ENCODE data around the gene GRK1. TPM values are rescaled to one million over a fixed set of nuclear protein-coding genes. Genes with fewer than 3 reads are reported as not detected.

The GRK1 gene
- total RNA-seq, 2 experiments from 2014 or later = not detected

DNA sequence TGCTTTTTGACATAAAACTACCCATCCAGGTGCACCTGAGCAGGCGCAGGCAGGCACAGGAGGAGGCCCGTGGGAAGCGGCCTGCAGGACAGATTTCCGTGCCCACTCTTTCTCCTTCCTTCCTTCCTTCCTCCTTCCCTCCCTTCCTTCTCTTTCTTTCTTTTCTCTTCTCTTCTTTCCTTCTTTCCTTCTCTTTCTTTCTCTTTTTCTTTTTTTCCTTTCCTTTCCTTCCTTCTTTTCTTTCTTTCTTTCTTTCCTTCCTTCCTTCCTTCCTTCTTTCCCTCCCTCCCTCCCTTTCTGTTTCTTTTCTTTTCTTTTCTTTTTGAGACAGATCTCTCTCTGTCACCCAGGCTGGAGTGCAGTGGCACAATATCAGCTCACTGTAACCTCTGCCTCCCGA, 70.8 kb downstream of the GRK1 start:
- DNase-seq (no peak), ATAC-seq (ENCODE audit: poor library complexity) (no peak)
- no peak overlapping the region for H3K27ac Mint-ChIP-seq
- H3K4me3 ChIP-seq (ENCODE audit: low read length) = no peak overlapping the region
- peaks cover 25% of the 10 kb centered on the region for H3K27me3 Mint-ChIP-seq
- TF ChIP-seq, protein P1, sequence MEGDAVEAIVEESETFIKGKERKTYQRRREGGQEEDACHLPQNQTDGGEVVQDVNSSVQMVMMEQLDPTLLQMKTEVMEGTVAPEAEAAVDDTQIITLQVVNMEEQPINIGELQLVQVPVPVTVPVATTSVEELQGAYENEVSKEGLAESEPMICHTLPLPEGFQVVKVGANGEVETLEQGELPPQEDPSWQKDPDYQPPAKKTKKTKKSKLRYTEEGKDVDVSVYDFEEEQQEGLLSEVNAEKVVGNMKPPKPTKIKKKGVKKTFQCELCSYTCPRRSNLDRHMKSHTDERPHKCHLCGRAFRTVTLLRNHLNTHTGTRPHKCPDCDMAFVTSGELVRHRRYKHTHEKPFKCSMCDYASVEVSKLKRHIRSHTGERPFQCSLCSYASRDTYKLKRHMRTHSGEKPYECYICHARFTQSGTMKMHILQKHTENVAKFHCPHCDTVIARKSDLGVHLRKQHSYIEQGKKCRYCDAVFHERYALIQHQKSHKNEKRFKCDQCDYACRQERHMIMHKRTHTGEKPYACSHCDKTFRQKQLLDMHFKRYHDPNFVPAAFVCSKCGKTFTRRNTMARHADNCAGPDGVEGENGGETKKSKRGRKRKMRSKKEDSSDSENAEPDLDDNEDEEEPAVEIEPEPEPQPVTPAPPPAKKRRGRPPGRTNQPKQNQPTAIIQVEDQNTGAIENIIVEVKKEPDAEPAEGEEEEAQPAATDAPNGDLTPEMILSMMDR (IDR thresholded peaks at IDR 0.05) = no peak
- H3K9me3 Mint-ChIP-seq = no peaks in the 10 kb centered on the region
- POLR2A ChIA-PET = no interaction called here
- no peaks in the 10 kb centered on the region for H3K36me3 ChIP-seq (ENCODE audit: insufficient read depth, low read length)
- H3K4me1 ChIP-seq (ENCODE audit: insufficient read depth, low read length) = peaks cover 27% of the 10 kb centered on the region
- H3K9me3 ChIP-seq (ENCODE audit: control insufficient read depth in 1 of 2, insufficient read depth in 1 of 2, low read length in 2 of 2) = peaks cover 0 to 26% of the 10 kb centered on the region in 2 experiments
- CTCF ChIA-PET = no interaction called here
- peaks cover 23% of the 10 kb centered on the region for H3K4me1 Mint-ChIP-seq (ENCODE audit: low read depth)
- intact Hi-C loops (cut with DNase I, micrococcal nuclease) = no loop called here
- H3K27me3 ChIP-seq (ENCODE audit: control insufficient read depth in 1 of 2, insufficient read depth in 2 of 2, low read length in 2 of 2) = peaks cover 6 to 26% of the 10 kb centered on the region in 2 experiments
- no peak overlapping the region for H3K4me3 Mint-ChIP-seq
- H3K27ac ChIP-seq (ENCODE audit: low read depth in 1 of 2, low read length in 2 of 2) = no peak overlapping the region
- H3K36me3 Mint-ChIP-seq (ENCODE audit: low read depth) = no peaks in the 10 kb centered on the region

DNA sequence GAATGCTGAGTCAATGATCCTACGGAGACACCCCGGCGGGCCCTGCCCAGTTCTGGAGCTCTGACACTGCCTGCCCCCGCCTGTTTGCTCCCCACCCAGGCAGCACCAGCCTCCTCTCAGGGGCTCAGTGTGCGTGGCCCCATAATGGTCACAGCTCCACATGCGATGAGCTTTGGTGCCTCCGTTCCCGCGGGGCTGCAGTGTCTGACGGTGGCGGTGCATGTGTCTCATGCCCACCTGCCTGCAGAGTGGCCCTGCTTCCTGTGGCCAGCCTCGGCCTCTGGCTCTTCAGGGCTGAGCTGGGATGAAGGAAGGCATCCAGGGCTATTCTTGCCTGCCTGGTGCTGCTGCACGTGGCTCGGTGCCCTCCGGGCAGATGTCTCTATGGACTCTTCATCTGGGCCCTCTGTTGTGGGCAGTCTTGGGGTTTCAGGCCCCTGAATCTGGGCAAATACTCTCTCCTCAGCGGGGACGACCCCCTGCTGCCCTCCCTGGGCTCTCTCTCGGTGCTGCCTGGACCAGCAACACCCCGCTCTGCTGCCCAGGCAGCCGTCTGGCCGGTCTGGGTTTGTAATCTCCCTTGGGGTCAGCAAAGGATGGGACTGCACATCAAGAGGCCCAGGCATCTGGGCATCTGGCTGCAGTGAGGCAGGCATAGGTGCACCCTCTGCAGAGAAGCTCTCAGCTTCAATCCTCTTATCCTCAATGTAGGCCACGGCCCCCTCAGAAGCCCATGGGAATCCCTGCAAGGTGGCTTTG, 72.7 kb downstream of the GRK1 start:
- Histone ChIP-seq H3K27ac (ENCODE audit: low read depth in 1 of 2, low read length in 2 of 2) (no peak overlapping the region), H3K9me3 (ENCODE audit: control insufficient read depth in 1 of 2, insufficient read depth in 1 of 2, low read length in 2 of 2) (peaks cover 0 to 16% of the 10 kb centered on the region in 2 experiments), H3K36me3 (ENCODE audit: insufficient read depth, low read length) (no peaks in the 10 kb centered on the region), H3K27me3 (ENCODE audit: control insufficient read depth in 1 of 2, insufficient read depth in 2 of 2, low read length in 2 of 2) (peaks cover 12 to 29% of the 10 kb centered on the region in 2 experiments), H3K4me1 (ENCODE audit: insufficient read depth, low read length) (peaks cover 30% of the 10 kb centered on the region), H3K4me3 (ENCODE audit: low read length) (no peak overlapping the region)
- ATAC-seq (ENCODE audit: poor library complexity) (no peak), DNase-seq (no peak)
- intact Hi-C loops (cut with DNase I, micrococcal nuclease) = no loop called here
- TF ChIP-seq, protein P1 (IDR thresholded peaks at IDR 0.05) = no peak
- no peak overlapping the region for H3K4me3 Mint-ChIP-seq
- H3K36me3 Mint-ChIP-seq (ENCODE audit: low read depth) = no peaks in the 10 kb centered on the region
- ChIA-PET CTCF (no interaction called here), POLR2A (no interaction called here)
- peaks cover 27% of the 10 kb centered on the region for H3K27me3 Mint-ChIP-seq
- peaks cover 23% of the 10 kb centered on the region for H3K4me1 Mint-ChIP-seq (ENCODE audit: low read depth)
- H3K9me3 Mint-ChIP-seq = no peaks in the 10 kb centered on the region
- no peak overlapping the region for H3K27ac Mint-ChIP-seq

GRCh38 chr13:113740286-113740556, 73.2 kb downstream of the GRK1 start:
- Mint-ChIP-seq H3K27ac (no peak overlapping the region), H3K4me3 (no peak overlapping the region), H3K27me3 (peaks cover 31% of the 10 kb centered on the region), H3K4me1 (ENCODE audit: low read depth) (peaks cover 23% of the 10 kb centered on the region), H3K9me3 (no peaks in the 10 kb centered on the region), H3K36me3 (ENCODE audit: low read depth) (no peaks in the 10 kb centered on the region)
- no peaks in the 10 kb centered on the region for H3K36me3 ChIP-seq (ENCODE audit: insufficient read depth, low read length)
- peaks cover 0 to 16% of the 10 kb centered on the region in 2 experiments for H3K9me3 ChIP-seq (ENCODE audit: control insufficient read depth in 1 of 2, insufficient read depth in 1 of 2, low read length in 2 of 2)
- H3K27ac ChIP-seq (ENCODE audit: low read depth in 1 of 2, low read length in 2 of 2) = no peak overlapping the region
- ChIA-PET POLR2A (no interaction called here), CTCF (no interaction called here)
- TF ChIP-seq, protein P1 (IDR thresholded peaks at IDR 0.05) = no peak
- H3K4me3 ChIP-seq (ENCODE audit: low read length) = no peak overlapping the region
- ATAC-seq (ENCODE audit: poor library complexity) (no peak), DNase-seq (no peak)
- H3K27me3 ChIP-seq (ENCODE audit: control insufficient read depth in 1 of 2, insufficient read depth in 2 of 2, low read length in 2 of 2) = peaks cover 12 to 29% of the 10 kb centered on the region in 2 experiments
- H3K4me1 ChIP-seq (ENCODE audit: insufficient read depth, low read length) = peaks cover 30% of the 10 kb centered on the region
- intact Hi-C loops (cut with DNase I, micrococcal nuclease) = no loop called here
